Parathyroid adenoma (tissue), 2 donors: ENCODE data around the gene SLC39A11.

Experiments used
- H2AFZ ChIP-seq: fragments of 300-600 bp; sonication (generic); one replicate; pipeline ENCODE4 v1.7.0; 2017; ENCODE audit warnings: antibody characterized with exemption, mild to moderate bottlenecking
- H3K27ac ChIP-seq: fragments of 300-600 bp; sonication (generic); one replicate; pipeline ENCODE4 v1.7.0; 2017
- H3K27me3 ChIP-seq: fragments of 300-600 bp; sonication (generic); one replicate; pipeline ENCODE4 v1.7.0; 2017; ENCODE audit warnings: low read length; ENCODE audit not compliant: control insufficient read depth, insufficient read depth
- H3K36me3 ChIP-seq: fragments of 300-600 bp; sonication (generic); one replicate; pipeline ENCODE4 v1.7.0; 2017; ENCODE audit warnings: low read length; ENCODE audit not compliant: control insufficient read depth, insufficient read depth
- H3K4me1 ChIP-seq: fragments of 300-600 bp; sonication (generic); one replicate; pipeline ENCODE4 v1.7.0; 2017; ENCODE audit warnings: control low read depth
- H3K4me2 ChIP-seq: fragments of 300-600 bp; sonication (generic); one replicate; pipeline ENCODE4 v1.7.0; 2017; ENCODE audit warnings: low read length
- H3K4me3 ChIP-seq: fragments of 300-600 bp; sonication (generic); one replicate; pipeline ENCODE4 v1.7.0; 2017; ENCODE audit warnings: low read depth, low read length
- H3K79me2 ChIP-seq: fragments of 300-600 bp; sonication (generic); one replicate; pipeline ENCODE4 v1.7.0; 2017; ENCODE audit warnings: control low read depth
- H3K9ac ChIP-seq: fragments of 300-600 bp; sonication (generic); one replicate; pipeline ENCODE4 v1.7.0; 2017; ENCODE audit warnings: mild to moderate bottlenecking
- H3K9me3 ChIP-seq: fragments of 300-600 bp; sonication (generic); one replicate; pipeline ENCODE4 v1.7.0; 2017; ENCODE audit warnings: low read length; ENCODE audit not compliant: control insufficient read depth
- CTCF ChIP-seq: fragments of 300-600 bp; sonication (generic); IDR thresholded peaks from one replicate; pipeline ENCODE4 v1.7.0; 2017; ENCODE audit warnings: antibody characterized with exemption, mild to moderate bottlenecking
- donor health status: primary hyperparathyroidism.

SLC39A11 gene

GRCh38 chr17:73022694-73023093, 69.8 kb downstream of the SLC39A11 start:
- Histone ChIP-seq H3K27ac (no peak overlapping the region), H3K4me2 (no peak overlapping the region), H3K9ac (no peak overlapping the region), H3K4me1 (no peaks in the 10 kb centered on the region), H2AFZ (no peak overlapping the region), H3K36me3 (no peaks in the 10 kb centered on the region), H3K9me3 (no peaks in the 10 kb centered on the region), H3K79me2 (no peaks in the 10 kb centered on the region), H3K4me3 (no peak overlapping the region), H3K27me3 (no peaks in the 10 kb centered on the region)
- no peak for TF ChIP-seq CTCF

GRCh38 chr17:73021771-73022170, 70.7 kb downstream of the SLC39A11 start:
- no peak for TF ChIP-seq CTCF
- Histone ChIP-seq H3K27me3 (no peaks in the 10 kb centered on the region), H3K9me3 (no peaks in the 10 kb centered on the region), H3K4me2 (no peak overlapping the region), H3K79me2 (no peaks in the 10 kb centered on the region), H3K27ac (no peak overlapping the region), H3K9ac (no peak overlapping the region), H3K4me1 (no peaks in the 10 kb centered on the region), H2AFZ (no peak overlapping the region), H3K36me3 (no peaks in the 10 kb centered on the region), H3K4me3 (no peak overlapping the region)

- no peaks in the 10 kb centered on the region for H3K27me3 ChIP-seq
- H3K27ac ChIP-seq: no peak overlapping the region
- no peak overlapping the region for H3K4me3 ChIP-seq
- H3K4me1 ChIP-seq: no peaks in the 10 kb centered on the region
- H3K79me2 ChIP-seq: peaks cover 3% of the 10 kb centered on the region
- no peaks in the 10 kb centered on the region for H3K9me3 ChIP-seq
- H3K9ac ChIP-seq: no peak overlapping the region
- no peak overlapping the region for H2AFZ ChIP-seq
- no peak overlapping the region for H3K4me2 ChIP-seq
- TF ChIP-seq CTCF: no peak
- H3K36me3 ChIP-seq: no peaks in the 10 kb centered on the region
Observed at GRCh38 chr17:73020110-73020509, 72.4 kb downstream of the SLC39A11 start.

DNA sequence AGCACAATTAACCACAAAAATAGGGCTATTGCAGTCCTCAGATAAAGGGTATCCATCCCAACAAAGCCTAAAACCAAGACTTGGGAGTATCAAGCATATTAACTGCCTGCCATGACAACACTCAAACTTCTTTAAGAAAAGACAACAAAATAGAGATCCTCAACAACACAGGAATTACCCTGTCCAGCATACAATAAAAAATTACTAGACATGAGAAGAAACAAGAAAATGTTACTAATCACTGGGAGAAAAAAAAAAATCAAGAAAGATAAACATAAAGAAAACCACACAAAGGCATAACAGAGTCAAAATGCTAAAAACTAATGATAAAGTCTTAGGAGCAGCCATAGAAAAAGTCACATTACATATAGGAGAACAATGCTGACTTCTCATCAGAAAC, 73.9 kb downstream of the SLC39A11 start:
- Histone ChIP-seq H3K9ac (no peak overlapping the region), H3K79me2 (peaks cover 3% of the 10 kb centered on the region), H3K27ac (no peak overlapping the region), H3K4me1 (no peaks in the 10 kb centered on the region), H3K4me3 (no peak overlapping the region), H3K27me3 (no peaks in the 10 kb centered on the region), H3K36me3 (no peaks in the 10 kb centered on the region), H3K4me2 (no peak overlapping the region), H2AFZ (no peak overlapping the region), H3K9me3 (no peaks in the 10 kb centered on the region)
- TF ChIP-seq CTCF: no peak

- H3K27ac ChIP-seq: no peak overlapping the region
Observed at GRCh38 chr17:73017658-73018057, 74.8 kb downstream of the SLC39A11 start.

More at GRCh38 chr17:73017658-73018057, 74.8 kb downstream of the SLC39A11 start:
- Histone ChIP-seq H3K4me3 (no peak overlapping the region), H3K36me3 (no peaks in the 10 kb centered on the region), H2AFZ (no peak overlapping the region), H3K4me1 (no peaks in the 10 kb centered on the region), H3K27me3 (no peaks in the 10 kb centered on the region), H3K9ac (no peak overlapping the region), H3K9me3 (no peaks in the 10 kb centered on the region), H3K4me2 (no peak overlapping the region), H3K79me2 (peaks cover 3% of the 10 kb centered on the region)
- no peak for TF ChIP-seq CTCF
